Mesenchymal stem cell (in vitro differentiated cells and primary cell): ENCODE data around the gene MTUS2.

Experiments used
- DNase-seq: peaks from one replicate; pipeline ENCODE4 v3.0.0-alpha.2; 2013
- H2AFZ ChIP-seq: one replicate; pipeline ENCODE4 v1.6.1; 2013; ENCODE audit warnings: low read depth, mild to moderate bottlenecking, control low read depth, inconsistent platforms, low read length, moderate library complexity
- H2AK5ac ChIP-seq: 2 replicates; pipeline ENCODE4 v1.6.1; 2013; ENCODE audit warnings: low read length, moderate library complexity, mild to moderate bottlenecking, inconsistent platforms; ENCODE audit not compliant: severe bottlenecking
- H2BK120ac ChIP-seq: one replicate; pipeline ENCODE4 v1.6.1; 2013; ENCODE audit warnings: low read depth, mild to moderate bottlenecking, inconsistent platforms, low read length, moderate library complexity
- H2BK12ac ChIP-seq, 2 experiments: one replicate each; pipeline ENCODE4 v1.6.1; 2013; ENCODE audit warnings: inconsistent platforms in 2 of 2, low read length in 2 of 2, mild to moderate bottlenecking in 2 of 2, moderate library complexity in 2 of 2, control low read depth in 1 of 2
- H2BK15ac ChIP-seq: one replicate; pipeline ENCODE4 v1.6.1; 2013; ENCODE audit warnings: mild to moderate bottlenecking, low read depth, inconsistent platforms; ENCODE audit not compliant: poor library complexity, severe bottlenecking
- H2BK5ac ChIP-seq: 2 replicates; pipeline ENCODE4 v1.6.1; 2013; ENCODE audit warnings: low read depth, mild to moderate bottlenecking, low read length, control low read depth, inconsistent platforms; ENCODE audit not compliant: poor library complexity, severe bottlenecking
- H3K14ac ChIP-seq, 2 experiments: one replicate each; pipeline ENCODE4 v1.6.1; 2013; ENCODE audit warnings: inconsistent platforms in 2 of 2, low read length in 2 of 2, control low read depth in 1 of 2, mild to moderate bottlenecking in 1 of 2, moderate library complexity in 1 of 2
- H3K18ac ChIP-seq, 2 experiments: one replicate each; pipeline ENCODE4 v1.6.1; 2013; ENCODE audit warnings: inconsistent platforms in 2 of 2, low read length in 2 of 2, control low read depth in 1 of 2, low read depth in 1 of 2, mild to moderate bottlenecking in 1 of 2
- H3K23ac ChIP-seq, 2 experiments: one replicate each; pipeline ENCODE4 v1.6.1; 2013; ENCODE audit warnings: inconsistent platforms in 2 of 2, low read length in 2 of 2, mild to moderate bottlenecking in 2 of 2, moderate library complexity in 2 of 2, control low read depth in 1 of 2
- H3K27ac ChIP-seq: 2 replicates; pipeline ENCODE4 v1.5.1; 2013; ENCODE audit warnings: mild to moderate bottlenecking, moderate library complexity, low read length, control low read depth, inconsistent platforms; ENCODE audit not compliant: poor library complexity, severe bottlenecking
- H3K27me3 ChIP-seq, 2 experiments: 2 replicates each; pipeline versions ENCODE4 v1.6.1 to v1.7.0; 2013; ENCODE audit warnings: low read length in 2 of 2, mild to moderate bottlenecking in 2 of 2, moderate library complexity in 2 of 2, control low read depth in 1 of 2, inconsistent platforms in 1 of 2; ENCODE audit not compliant: control insufficient read depth in 1 of 2, insufficient read depth in 1 of 2
- H3K36me3 ChIP-seq, 2 experiments: 2 replicates each; pipeline versions ENCODE4 v1.6.1 to v1.7.0; 2013; ENCODE audit warnings: low read length in 2 of 2, control low read depth in 1 of 2, inconsistent platforms in 1 of 2, low read depth in 1 of 2, mild to moderate bottlenecking in 1 of 2; ENCODE audit not compliant: insufficient read depth in 2 of 2, control insufficient read depth in 1 of 2
- H3K4ac ChIP-seq, 2 experiments: one replicate each; pipeline ENCODE4 v1.6.1; 2013; ENCODE audit warnings: inconsistent platforms in 2 of 2, low read length in 2 of 2, mild to moderate bottlenecking in 2 of 2, moderate library complexity in 2 of 2, control low read depth in 1 of 2, low read depth in 1 of 2
- H3K4me1 ChIP-seq: 2 replicates; pipeline ENCODE4 v1.6.1; 2013; ENCODE audit warnings: low read depth, low read length, control low read depth; ENCODE audit not compliant: control insufficient read depth, insufficient read depth
- H3K4me2 ChIP-seq: 2 replicates; pipeline ENCODE4 v1.6.1; 2013; ENCODE audit warnings: low read length, mild to moderate bottlenecking, inconsistent platforms; ENCODE audit not compliant: poor library complexity, severe bottlenecking
- H3K4me3 ChIP-seq, 2 experiments: 2 replicates each; pipeline versions ENCODE4 v1.5.1 to v1.7.0; 2013; ENCODE audit warnings: low read length in 2 of 2, mild to moderate bottlenecking in 2 of 2, control low read depth in 1 of 2, low read depth in 1 of 2; ENCODE audit not compliant: insufficient read depth in 1 of 2
- H3K79me1 ChIP-seq: replicated peaks from 2 replicates; pipeline ENCODE4 v1.6.1; 2013; ENCODE audit warnings: mild to moderate bottlenecking, control low read depth, low read length, inconsistent platforms; ENCODE audit not compliant: poor library complexity, severe bottlenecking
- H3K9ac ChIP-seq: 2 replicates; pipeline ENCODE4 v1.7.0; 2013; ENCODE audit warnings: mild to moderate bottlenecking, low read length, moderate library complexity
- H3K9me3 ChIP-seq: 2 replicates; pipeline ENCODE4 v1.7.0; 2013; ENCODE audit warnings: mild to moderate bottlenecking, low read length; ENCODE audit not compliant: control insufficient read depth
- H4K8ac ChIP-seq: one replicate; pipeline ENCODE4 v1.6.1; 2013; ENCODE audit warnings: inconsistent platforms, mild to moderate bottlenecking, low read length, moderate library complexity
- H4K91ac ChIP-seq: one replicate; pipeline ENCODE4 v1.6.1; 2013; ENCODE audit warnings: mild to moderate bottlenecking, low read length, inconsistent platforms
- WGBS: methylation state at CpG from one replicate; pipeline ENCODE4 v1.1.7; 2013; ENCODE audit warnings: mixed read lengths; 5-methylcytosine and 5-hydroxymethylcytosine counted together

The MTUS2 gene

GRCh38 chr13:29185926-29186325 is 365.8 kb downstream of the MTUS2 start:
- H3K4me2 ChIP-seq: no peak overlapping the region
- no peak overlapping the region for H2BK15ac ChIP-seq
- H2BK120ac ChIP-seq: no peak overlapping the region
- no peak overlapping the region for H3K4ac ChIP-seq
- no peaks in the 10 kb centered on the region for H3K79me1 ChIP-seq
- H3K23ac ChIP-seq: no peak overlapping the region
- no peaks in the 10 kb centered on the region for H3K4me1 ChIP-seq
- H2BK5ac ChIP-seq: no peak overlapping the region
- WGBS: 77% methylated on average over 1 of the region's 2 CpGs
- H2AK5ac ChIP-seq: no peak overlapping the region
- no peak overlapping the region for H4K8ac ChIP-seq
- peaks cover 31% of the 10 kb centered on the region for H3K9me3 ChIP-seq
- no peak overlapping the region for H4K91ac ChIP-seq
- H3K9ac ChIP-seq: no peak overlapping the region
- H2AFZ ChIP-seq: no peak overlapping the region
- H3K4me3 ChIP-seq: no peak overlapping the region
- no peak overlapping the region for H3K18ac ChIP-seq
- H2BK12ac ChIP-seq: no peak overlapping the region
- H3K14ac ChIP-seq: no peak overlapping the region
- H3K36me3 ChIP-seq: no peaks in the 10 kb centered on the region
- no peak for DNase-seq
- H3K27me3 ChIP-seq: no peaks in the 10 kb centered on the region
- no peak overlapping the region for H3K27ac ChIP-seq

- Histone ChIP-seq H3K23ac (no peak overlapping the region), H2AK5ac (no peak overlapping the region)
- no peak for DNase-seq
Measured at GRCh38 chr13:29187584-29187983, 367.4 kb downstream of the MTUS2 start.

GRCh38 chr13:29190298-29190697 is 370.2 kb downstream of the MTUS2 start:
- Histone ChIP-seq H2BK120ac (no peak overlapping the region), H3K27me3 (no peaks in the 10 kb centered on the region), H4K8ac (no peak overlapping the region), H3K9me3 (peaks cover 14% of the 10 kb centered on the region), H4K91ac (no peak overlapping the region), H3K18ac (no peak overlapping the region), H3K9ac (no peak overlapping the region), H3K4me3 (no peak overlapping the region), H3K4me1 (no peaks in the 10 kb centered on the region), H3K27ac (no peak overlapping the region), H2BK15ac (no peak overlapping the region), H3K14ac (no peak overlapping the region), H3K4me2 (no peak overlapping the region), H2AK5ac (no peak overlapping the region), H3K4ac (no peak overlapping the region), H3K23ac (no peak overlapping the region), H3K79me1 (no peaks in the 10 kb centered on the region), H2BK5ac (no peak overlapping the region), H2AFZ (no peak overlapping the region), H2BK12ac (no peak overlapping the region), H3K36me3 (no peaks in the 10 kb centered on the region)
- DNase-seq: no peak
- 61% methylated on average over 2 of the region's 3 CpGs for WGBS

More at GRCh38 chr13:29187584-29187983, 367.4 kb downstream of the MTUS2 start:
- H3K9me3 ChIP-seq: peaks cover 31% of the 10 kb centered on the region
- no peak overlapping the region for H3K4me3 ChIP-seq
- no peaks in the 10 kb centered on the region for H3K27me3 ChIP-seq
- no peak overlapping the region for H2BK120ac ChIP-seq
- no peak overlapping the region for H2BK12ac ChIP-seq
- H4K8ac ChIP-seq: no peak overlapping the region
- H3K36me3 ChIP-seq: no peaks in the 10 kb centered on the region
- no peak overlapping the region for H3K4ac ChIP-seq
- no peak overlapping the region for H3K9ac ChIP-seq
- H3K79me1 ChIP-seq: no peaks in the 10 kb centered on the region
- H3K27ac ChIP-seq: no peak overlapping the region
- H3K4me1 ChIP-seq: no peaks in the 10 kb centered on the region
- 100% methylated on average over 1 of the region's 1 CpG for WGBS
- no peak overlapping the region for H2AFZ ChIP-seq
- no peak overlapping the region for H2BK5ac ChIP-seq
- no peak overlapping the region for H2BK15ac ChIP-seq
- no peak overlapping the region for H3K18ac ChIP-seq
- H4K91ac ChIP-seq: no peak overlapping the region
- H3K14ac ChIP-seq: no peak overlapping the region
- no peak overlapping the region for H3K4me2 ChIP-seq

- Histone ChIP-seq H2BK12ac (no peak overlapping the region), H3K27me3 (no peaks in the 10 kb centered on the region), H3K9ac (no peak overlapping the region), H3K4me2 (no peak overlapping the region), H3K4ac (no peak overlapping the region), H3K27ac (no peak overlapping the region), H2AK5ac (no peak overlapping the region), H3K23ac (no peak overlapping the region), H3K36me3 (no peaks in the 10 kb centered on the region), H4K8ac (no peak overlapping the region), H3K79me1 (no peaks in the 10 kb centered on the region), H2BK120ac (no peak overlapping the region), H3K9me3 (peaks cover 8% of the 10 kb centered on the region), H3K4me3 (no peak overlapping the region), H3K18ac (no peak overlapping the region), H4K91ac (no peak overlapping the region), H2AFZ (no peak overlapping the region), H3K14ac (no peak overlapping the region), H2BK5ac (no peak overlapping the region), H3K4me1 (no peaks in the 10 kb centered on the region), H2BK15ac (no peak overlapping the region)
- no CpG with 5 or more reads among the region's 1 CpG for WGBS
- DNase-seq: no peak
Measured at GRCh38 chr13:29193083-29193482, 372.9 kb downstream of the MTUS2 start.
